Muscle of leg (tissue), 11 donors: ENCODE results near the gene IPO13. TPM values are rescaled to one million over a fixed set of nuclear protein-coding genes. Genes with fewer than 3 reads are reported as not detected.

ENCODE experiments used
- DNase-seq: peaks from one replicate; pipeline ENCODE4 v3.0.0; 2013
- H3K27ac ChIP-seq: one replicate; pipeline ENCODE4 v1.5.1; 2013; ENCODE audit warnings: mild to moderate bottlenecking, low read length, control low read depth
- H3K27me3 ChIP-seq: one replicate; pipeline ENCODE4 v1.6.1; 2013; ENCODE audit warnings: low read length; ENCODE audit not compliant: control insufficient read depth, insufficient read depth
- H3K36me3 ChIP-seq: one replicate; pipeline ENCODE4 v1.6.1; 2013; ENCODE audit warnings: low read length; ENCODE audit not compliant: control insufficient read depth, insufficient read depth
- H3K4me1 ChIP-seq: one replicate; pipeline ENCODE4 v1.6.1; 2013; ENCODE audit warnings: low read length; ENCODE audit not compliant: control insufficient read depth, insufficient read depth
- H3K4me3 ChIP-seq: one replicate; pipeline ENCODE4 v1.5.1; 2013; ENCODE audit warnings: low read length, control low read depth
- H3K9me3 ChIP-seq: replicated peaks from 2 replicates; pipeline ENCODE4 v1.6.1; 2013; ENCODE audit warnings: low read depth, low read length; ENCODE audit not compliant: control insufficient read depth
- WGBS: methylation state at CpG from one replicate; pipeline ENCODE4 v1.1.5; 2013; ENCODE audit warnings: missing lambda C conversion rate; ENCODE audit not compliant: insufficient coverage; 5-methylcytosine and 5-hydroxymethylcytosine counted together
- polyA plus RNA-seq, 8 donors: library from polyadenylated mRNA; unstranded; fragments of 120-200 nt; gene quantifications; one replicate each; pipeline versions ENCODE4 v1.2.1 to v1.2.3, GENCODE V29; 2013; ENCODE audit warnings: inconsistent platforms in 1 of 8, low replicate concordance in 1 of 8; ENCODE audit not compliant: insufficient read length in 8 of 8, insufficient read depth in 1 of 8
- total RNA-seq: library from RNA; stranded (reverse); fragments of 120-200 nt; gene quantifications from one replicate; pipeline ENCODE4 v1.2.4, GENCODE V29; 2013

The IPO13 gene
- total and polyA plus RNA-seq, 9 donors: 15.6 to 28.7 (median 24.1) TPM

DNA sequence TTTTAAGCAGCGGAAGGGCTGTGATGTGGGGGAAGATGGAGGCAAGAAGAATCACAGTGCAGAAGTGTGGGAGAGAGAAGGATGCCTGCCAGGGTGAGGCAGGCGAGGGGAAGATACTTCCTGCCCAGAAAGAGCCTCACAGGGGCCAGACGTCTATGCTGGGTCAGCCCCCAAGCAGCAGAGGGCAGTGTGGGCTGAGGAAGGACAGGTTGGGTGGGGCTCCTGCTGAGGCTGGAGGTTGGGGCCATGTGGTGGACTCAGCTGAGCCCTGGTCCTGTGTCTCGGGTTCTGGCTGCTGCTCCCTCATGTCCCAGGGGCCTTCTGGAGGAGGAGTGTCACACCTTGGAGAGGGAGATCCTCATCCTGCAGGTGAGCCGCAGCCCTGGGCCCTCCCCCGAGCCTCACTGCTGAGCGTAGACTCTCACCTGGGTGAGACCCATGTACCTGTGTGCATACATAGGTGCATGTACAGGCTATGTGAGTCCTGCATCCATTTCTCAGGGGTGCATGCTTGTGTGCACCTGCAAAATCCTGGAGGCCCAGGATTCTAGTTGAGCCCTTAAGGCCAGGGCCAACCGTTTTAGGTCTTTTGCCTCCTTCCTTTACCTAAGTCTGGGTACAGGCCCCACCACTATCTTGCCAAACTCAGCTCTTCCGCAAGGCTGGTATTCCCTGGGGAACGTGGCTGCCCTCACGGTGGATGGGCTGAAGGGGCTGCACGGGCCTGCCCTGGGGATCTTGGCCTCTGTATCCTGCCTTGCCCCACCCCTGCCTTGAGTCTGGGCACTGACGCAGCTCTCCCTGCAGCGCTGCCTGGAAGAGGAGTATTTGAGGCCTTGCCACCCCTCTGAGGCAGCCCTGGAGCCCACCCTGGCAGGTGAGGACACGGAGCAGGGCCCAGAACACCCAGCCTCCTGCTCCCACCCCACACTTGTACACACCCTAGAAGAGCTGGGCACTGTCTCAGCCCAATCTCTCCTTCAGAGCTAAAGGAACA lies 48.3 kb downstream of the IPO13 start:
- DNase-seq: no peak
- no peak overlapping the region for H3K27ac ChIP-seq
- no peaks in the 10 kb centered on the region for H3K9me3 ChIP-seq
- H3K4me3 ChIP-seq: no peak overlapping the region
- peaks cover 36% of the 10 kb centered on the region for H3K4me1 ChIP-seq
- 67% methylated on average over 13 of the region's 15 CpGs for whole genome bisulfite sequencing
- no peaks in the 10 kb centered on the region for H3K27me3 ChIP-seq
- H3K36me3 ChIP-seq: no peaks in the 10 kb centered on the region

DNA sequence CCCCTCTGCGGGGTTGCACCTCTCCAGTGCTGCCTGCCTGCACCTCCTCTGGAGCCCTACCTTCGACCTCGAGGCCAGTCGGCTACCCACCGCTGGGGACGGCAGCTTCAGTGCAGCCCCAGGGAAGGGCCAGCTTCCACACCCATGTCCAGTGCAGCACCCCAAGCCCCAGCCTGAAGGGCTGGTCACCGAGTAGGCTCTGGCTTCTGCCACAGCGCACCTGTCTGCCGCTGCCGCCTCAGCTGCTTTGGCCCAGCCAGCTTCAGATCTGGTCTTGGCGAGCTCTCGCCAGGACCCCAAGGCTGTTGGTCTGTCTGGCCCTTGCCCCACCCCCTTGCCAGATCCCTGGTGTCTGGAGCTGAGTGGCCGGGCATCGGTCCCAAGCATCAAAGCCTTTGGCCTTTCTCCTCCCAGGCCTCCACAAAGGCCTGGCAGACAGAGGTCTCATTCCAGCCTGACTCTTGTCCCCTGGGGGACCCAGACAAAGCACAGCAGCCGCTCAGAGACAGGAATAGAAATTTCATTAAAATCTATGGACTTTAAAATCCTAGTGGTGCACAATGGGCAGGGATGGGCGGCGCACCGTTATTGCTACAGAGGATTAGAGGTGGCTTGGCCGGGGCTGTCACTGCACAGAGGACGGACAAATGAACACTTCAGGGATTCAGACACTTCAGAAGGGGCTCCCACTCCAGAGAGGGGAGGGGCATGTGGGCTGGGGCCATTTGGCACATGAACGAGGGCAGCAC lies 49.4 kb downstream of the IPO13 start:
- no peaks in the 10 kb centered on the region for H3K27me3 ChIP-seq
- 67% methylated on average over 17 of the region's 21 CpGs for WGBS
- H3K9me3 ChIP-seq: no peaks in the 10 kb centered on the region

DNA sequence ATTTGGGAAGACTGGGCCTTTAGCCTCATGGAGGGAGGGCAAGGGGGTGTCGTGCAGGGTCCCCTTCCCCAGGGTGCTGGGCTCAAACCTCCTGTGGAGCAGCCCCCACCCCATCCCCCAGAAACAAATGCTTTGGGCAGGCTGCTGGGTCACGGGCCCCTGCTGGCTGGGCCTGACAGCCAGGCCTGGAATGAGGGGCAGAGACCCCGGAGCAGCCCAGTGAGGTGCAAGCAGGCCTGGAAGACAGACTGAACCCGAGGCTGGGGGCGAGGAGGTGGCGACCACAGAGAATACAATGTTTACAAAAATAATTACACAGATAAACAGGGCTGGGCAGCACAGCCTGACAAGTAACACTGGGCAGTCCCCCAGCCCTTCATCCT lies 50.0 kb downstream of the IPO13 start:
- Histone ChIP-seq H3K27me3 (no peaks in the 10 kb centered on the region), H3K27ac (no peak overlapping the region), H3K36me3 (no peaks in the 10 kb centered on the region), H3K4me3 (no peak overlapping the region), H3K4me1 (peaks cover 29% of the 10 kb centered on the region), H3K9me3 (no peaks in the 10 kb centered on the region)
- 60% methylated on average over 1 of the region's 6 CpGs for WGBS
- no peak for DNase-seq

More for the DNA sequence above, 49.4 kb downstream of the IPO13 start:
- H3K4me1 ChIP-seq: peaks cover 32% of the 10 kb centered on the region
- H3K36me3 ChIP-seq: no peaks in the 10 kb centered on the region
- H3K4me3 ChIP-seq: no peak overlapping the region
- no peak for DNase-seq
- no peak overlapping the region for H3K27ac ChIP-seq

DNA sequence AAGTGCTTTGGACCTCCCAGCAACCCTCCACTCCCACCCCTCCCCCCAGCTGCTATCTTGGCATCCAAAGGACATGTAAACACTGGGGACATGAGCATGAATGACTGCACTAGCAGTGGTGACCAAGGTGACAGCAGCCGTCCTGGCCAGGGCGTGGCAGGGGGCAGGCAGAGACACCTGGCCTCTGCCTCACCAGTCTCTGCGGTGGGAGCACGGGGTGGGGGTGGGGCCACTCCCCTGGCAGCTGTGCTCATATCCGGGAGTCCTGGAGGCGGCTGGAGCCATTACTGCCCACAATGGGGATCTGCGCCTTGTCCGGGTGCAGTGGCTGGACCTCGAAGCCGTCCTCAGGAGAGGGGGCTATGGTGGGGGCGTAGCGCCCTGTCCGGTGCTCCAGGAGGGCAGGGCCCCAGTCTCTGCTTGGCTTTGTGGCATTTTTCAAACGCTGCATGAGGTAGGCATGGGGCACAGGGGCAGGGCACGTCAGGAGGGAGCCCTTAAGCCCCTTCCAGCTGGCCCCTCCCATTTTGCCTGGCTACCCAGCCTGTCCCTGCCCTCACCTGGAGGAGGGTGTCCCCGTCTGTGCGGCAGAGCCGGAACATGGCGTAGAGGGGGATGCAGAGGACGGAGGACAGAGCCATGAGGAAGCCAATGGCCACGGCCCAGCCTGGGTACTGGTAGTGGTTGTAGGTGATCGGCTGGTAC lies 50.7 kb downstream of the IPO13 start:
- 65% methylated on average over 19 of the region's 22 CpGs for WGBS
- H3K36me3 ChIP-seq: no peaks in the 10 kb centered on the region
- no peaks in the 10 kb centered on the region for H3K9me3 ChIP-seq
- H3K27me3 ChIP-seq: no peaks in the 10 kb centered on the region
- H3K4me3 ChIP-seq: no peak overlapping the region
- peaks cover 23% of the 10 kb centered on the region for H3K4me1 ChIP-seq
- H3K27ac ChIP-seq: no peak overlapping the region
- no peak for DNase-seq

DNA sequence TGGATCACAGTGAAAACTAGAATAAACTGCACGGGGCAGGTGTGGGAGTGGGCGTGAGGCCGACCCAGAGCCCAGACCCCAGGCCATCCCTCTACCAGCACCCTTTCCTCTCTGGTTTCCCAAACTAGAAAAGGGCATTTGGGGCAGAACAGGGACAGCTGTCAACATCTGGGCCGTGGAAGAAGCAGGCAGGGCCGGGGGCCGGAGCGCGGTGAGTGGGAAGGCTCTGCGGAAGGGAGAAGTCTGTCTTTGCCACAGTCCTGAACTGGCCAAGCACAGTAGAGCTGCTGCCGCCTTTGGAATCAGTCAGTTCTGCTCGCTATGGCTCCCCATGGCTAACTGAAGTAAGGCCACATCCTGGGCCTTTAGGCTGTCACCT lies 51.2 kb downstream of the IPO13 start:
- no peak for DNase-seq
- Histone ChIP-seq H3K27me3 (no peaks in the 10 kb centered on the region), H3K27ac (no peak overlapping the region), H3K9me3 (no peaks in the 10 kb centered on the region), H3K4me1 (peaks cover 23% of the 10 kb centered on the region), H3K36me3 (no peaks in the 10 kb centered on the region), H3K4me3 (no peak overlapping the region)
- WGBS: 68% methylated on average over 10 of the region's 11 CpGs

DNA sequence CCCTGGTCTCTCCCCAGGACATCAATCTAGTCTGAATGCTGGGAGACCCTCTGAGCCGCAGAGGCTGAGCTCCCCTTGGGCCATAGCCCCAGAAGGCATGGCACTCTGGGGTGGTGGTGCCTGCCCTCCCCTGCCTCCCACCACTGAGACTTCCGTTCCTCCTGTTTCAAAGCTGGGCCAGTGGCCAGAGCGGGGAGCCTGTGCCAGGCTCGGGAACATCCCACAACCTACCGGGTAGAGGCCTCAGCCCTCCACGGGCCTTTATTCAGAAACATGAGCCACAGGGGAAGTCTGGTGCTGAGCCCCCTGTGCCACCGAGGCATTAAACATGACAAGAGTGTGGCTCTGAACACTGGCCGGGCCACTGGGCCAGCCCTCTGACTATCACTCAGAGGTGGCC lies 52.7 kb downstream of the IPO13 start:
- Histone ChIP-seq H3K36me3 (no peaks in the 10 kb centered on the region), H3K27ac (no peak overlapping the region), H3K9me3 (no peaks in the 10 kb centered on the region), H3K4me1 (peaks cover 23% of the 10 kb centered on the region), H3K27me3 (no peaks in the 10 kb centered on the region), H3K4me3 (no peak overlapping the region)
- 69% methylated on average over 8 of the region's 8 CpGs for WGBS
- DNase-seq: no peak

DNA sequence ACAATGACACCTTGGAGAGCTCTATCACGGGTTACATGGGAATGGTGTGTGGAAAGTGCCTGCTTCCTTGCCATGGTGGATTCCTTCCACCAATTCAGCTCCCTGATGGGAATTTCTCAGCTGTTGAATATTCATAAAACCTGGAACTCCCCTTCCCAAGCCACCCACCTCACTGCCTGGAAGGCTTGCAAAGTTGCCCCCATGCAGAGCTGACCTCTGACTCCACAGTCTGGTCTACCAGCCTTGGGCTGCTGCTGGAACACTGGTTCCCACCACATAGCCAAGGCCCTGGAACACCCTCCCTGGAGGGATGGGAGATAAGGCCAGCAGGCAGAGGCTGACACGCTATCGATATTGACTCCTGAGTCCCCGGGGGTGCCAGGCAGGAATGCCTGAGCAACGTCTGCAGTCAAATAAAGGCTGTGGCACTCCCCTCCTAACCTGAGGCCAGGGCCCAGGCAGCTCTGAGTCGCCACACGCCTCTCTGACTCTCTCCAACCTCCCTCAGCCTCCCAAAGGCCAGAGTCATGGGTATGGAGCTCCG lies 53.4 kb downstream of the IPO13 start:
- Histone ChIP-seq H3K27me3 (no peaks in the 10 kb centered on the region), H3K27ac (no peak overlapping the region), H3K4me3 (no peak overlapping the region), H3K4me1 (peaks cover 23% of the 10 kb centered on the region), H3K9me3 (no peaks in the 10 kb centered on the region), H3K36me3 (no peaks in the 10 kb centered on the region)
- no peak for DNase-seq
- WGBS: 93% methylated on average over 3 of the region's 8 CpGs

DNA sequence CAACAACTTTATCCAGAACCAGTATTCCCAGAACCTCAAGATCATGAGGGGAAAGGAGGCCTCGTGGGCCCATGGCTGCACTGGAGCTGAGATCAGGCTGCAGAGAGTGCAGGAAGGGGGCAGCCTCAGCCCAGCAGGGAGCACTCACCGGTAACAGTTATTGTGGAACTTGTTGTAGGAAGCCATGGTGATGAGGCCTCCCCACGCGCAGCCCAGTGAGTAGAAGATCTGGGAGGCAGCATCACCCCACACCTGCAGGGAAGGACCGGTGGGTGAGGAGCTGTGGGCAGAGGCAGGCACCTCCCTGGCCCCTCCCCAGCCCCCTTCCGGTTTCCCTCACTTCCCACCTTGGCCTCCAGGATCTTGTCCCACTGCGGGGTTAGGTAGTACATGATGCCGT lies 55.4 kb downstream of the IPO13 start:
- no peak for DNase-seq
- no peak overlapping the region for H3K4me3 ChIP-seq
- no peaks in the 10 kb centered on the region for H3K9me3 ChIP-seq
- H3K36me3 ChIP-seq: no peaks in the 10 kb centered on the region
- WGBS: 84% methylated on average over 3 of the region's 8 CpGs
- H3K4me1 ChIP-seq: peaks cover 14% of the 10 kb centered on the region
- H3K27me3 ChIP-seq: no peaks in the 10 kb centered on the region
- no peak overlapping the region for H3K27ac ChIP-seq

DNA sequence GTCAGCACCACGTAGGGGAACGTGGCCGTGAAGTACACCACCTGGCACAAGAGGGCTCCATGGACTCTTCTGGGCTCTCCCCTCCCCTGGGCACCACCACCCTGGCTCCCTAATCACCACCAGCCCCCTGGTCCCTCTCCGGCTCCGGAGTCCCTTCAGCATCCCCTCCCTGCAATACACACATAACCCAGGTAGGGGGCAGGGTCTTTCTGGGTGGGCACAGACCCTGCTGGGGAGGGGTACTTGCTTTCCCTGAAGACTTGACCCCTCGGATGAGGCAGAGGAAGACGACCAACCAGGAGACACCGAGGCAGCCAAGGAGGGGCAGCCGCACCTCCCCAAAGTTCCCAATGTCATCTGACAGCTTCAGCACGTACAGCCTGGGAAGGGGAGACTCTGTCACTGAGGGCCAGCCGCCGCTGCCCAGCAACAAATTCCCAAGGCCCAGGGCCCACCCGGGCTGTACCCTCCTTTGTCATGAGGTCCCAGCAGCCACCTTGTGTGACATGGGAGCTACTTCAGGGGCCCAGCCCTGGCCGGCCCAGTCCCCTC lies 55.9 kb downstream of the IPO13 start:
- peaks cover 9% of the 10 kb centered on the region for H3K4me1 ChIP-seq
- no peak overlapping the region for H3K27ac ChIP-seq
- 78% methylated on average over 12 of the region's 14 CpGs for WGBS
- DNase-seq: no peak
- no peaks in the 10 kb centered on the region for H3K27me3 ChIP-seq
- H3K4me3 ChIP-seq: no peak overlapping the region
- H3K36me3 ChIP-seq: no peaks in the 10 kb centered on the region
- H3K9me3 ChIP-seq: no peaks in the 10 kb centered on the region
